Measurements from ENCODE around the gene TLR2. TPM values are rescaled to one million over a fixed set of nuclear protein-coding genes. Genes with fewer than 3 reads are reported as not detected.

The TLR2 gene
- total RNA-seq, 1 experiment from 2014 or later, result 7.1 TPM

DNA sequence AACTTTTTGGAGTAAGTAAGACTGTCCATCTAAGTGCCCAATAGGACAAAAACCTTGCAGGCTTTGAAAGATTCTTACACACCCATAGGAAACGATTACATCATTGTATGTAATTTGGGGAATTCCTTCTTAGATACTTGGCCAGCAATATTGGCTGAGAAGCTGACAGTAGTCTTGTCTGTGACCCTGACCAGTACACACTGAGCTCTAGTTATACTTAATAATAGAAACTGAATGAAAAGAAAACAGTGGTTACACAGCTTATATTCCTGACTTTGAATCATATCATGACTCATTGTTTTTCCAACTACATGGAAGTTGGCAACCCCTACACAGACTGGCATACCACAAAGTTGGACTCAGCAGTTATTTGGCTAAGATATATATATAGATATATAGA, 7.1 kb upstream of the TLR2 start:
- intact Hi-C loops (cut with micrococcal nuclease), result loop anchor here (1.0 kb wide), 1 partner anchor 73 kb away; no protein-coding TSS in a partner anchor
- ChIA-PET CTCF (interaction anchor here (0.6 to 1.3 kb wide), 2 partner anchors 34 to 83 kb away, joined by 3 to 4 read pairs; no protein-coding TSS in a partner anchor), POLR2A (ENCODE audit: unreplicated experiment) (no interaction called here)
- Histone ChIP-seq H3K4me3 (ENCODE audit: low read length) (no peak overlapping the region), H3K27me3 (ENCODE audit: low read length) (no peaks in the 10 kb centered on the region), H3K79me2 (ENCODE audit: low read length) (no peaks in the 10 kb centered on the region), H3K9me3 (ENCODE audit: low read length) (0 out of 2 replicates have a peak, but pooled peaks cover 3% of the 10 kb centered on the region), H3F3A (ENCODE audit: low read length, unreplicated experiment) (no peaks in the 10 kb centered on the region), H3K27ac (ENCODE audit: low read length) (peak overlapping the region; percentile 87), H3K9ac (ENCODE audit: low read length) (peak overlapping the region; percentile 36), H3K9me2 (replicated peaks; ENCODE audit: low read length) (no peaks in the 10 kb centered on the region), H3K36me3 (ENCODE audit: low read depth, low read length) (no peaks in the 10 kb centered on the region), H3K4me1 (ENCODE audit: insufficient read depth, low read length) (peaks cover 20% of the 10 kb centered on the region), H2AFZ (ENCODE audit: low read length) (no peak overlapping the region), H4K20me1 (ENCODE audit: low read length) (no peaks in the 10 kb centered on the region), H3K4me2 (ENCODE audit: low read length) (peak overlapping the region; percentile 37)
- TF ChIP-seq EZH2 (IDR thresholded peaks at IDR 0.05; ENCODE audit: low read length, unreplicated experiment), result no peak
- TF ChIP-seq EZH2phosphoT487 (IDR thresholded peaks at IDR 0.05; ENCODE audit: borderline replicate concordance, low read length), result no peak
- TF ChIP-seq, protein P1, sequence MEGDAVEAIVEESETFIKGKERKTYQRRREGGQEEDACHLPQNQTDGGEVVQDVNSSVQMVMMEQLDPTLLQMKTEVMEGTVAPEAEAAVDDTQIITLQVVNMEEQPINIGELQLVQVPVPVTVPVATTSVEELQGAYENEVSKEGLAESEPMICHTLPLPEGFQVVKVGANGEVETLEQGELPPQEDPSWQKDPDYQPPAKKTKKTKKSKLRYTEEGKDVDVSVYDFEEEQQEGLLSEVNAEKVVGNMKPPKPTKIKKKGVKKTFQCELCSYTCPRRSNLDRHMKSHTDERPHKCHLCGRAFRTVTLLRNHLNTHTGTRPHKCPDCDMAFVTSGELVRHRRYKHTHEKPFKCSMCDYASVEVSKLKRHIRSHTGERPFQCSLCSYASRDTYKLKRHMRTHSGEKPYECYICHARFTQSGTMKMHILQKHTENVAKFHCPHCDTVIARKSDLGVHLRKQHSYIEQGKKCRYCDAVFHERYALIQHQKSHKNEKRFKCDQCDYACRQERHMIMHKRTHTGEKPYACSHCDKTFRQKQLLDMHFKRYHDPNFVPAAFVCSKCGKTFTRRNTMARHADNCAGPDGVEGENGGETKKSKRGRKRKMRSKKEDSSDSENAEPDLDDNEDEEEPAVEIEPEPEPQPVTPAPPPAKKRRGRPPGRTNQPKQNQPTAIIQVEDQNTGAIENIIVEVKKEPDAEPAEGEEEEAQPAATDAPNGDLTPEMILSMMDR (conservative IDR thresholded peaks at IDR 0.05; ENCODE audit: low read depth, low read length), result no peak
- no TSS peak for BruUV-seq (replicated peaks)
- DNase-seq (peak; percentile 88), ATAC-seq (peak; percentile 97)

DNA sequence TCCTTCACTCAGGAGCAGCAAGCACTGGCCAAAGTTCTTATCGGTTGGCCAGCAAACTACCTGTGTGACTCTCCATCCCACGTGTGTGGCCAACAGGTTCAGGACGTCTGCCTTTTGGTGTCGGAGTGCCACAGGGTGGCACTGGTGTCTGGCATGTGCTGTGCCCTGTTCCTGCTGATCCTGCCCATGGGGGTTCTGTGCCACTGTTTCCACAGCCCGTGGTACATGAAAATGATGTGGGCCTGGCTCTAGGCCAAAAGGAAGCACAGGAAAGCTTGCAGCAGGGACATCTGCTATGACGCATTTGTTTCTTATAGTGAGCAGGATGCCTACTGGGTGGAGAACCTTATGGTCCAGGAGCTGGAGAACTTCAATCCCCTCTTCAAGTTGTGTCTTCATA, 4.6 kb upstream of the TLR2 start:
- CTCF ChIA-PET, result no interaction called here
- no peak overlapping the region for H3K4me3 ChIP-seq (ENCODE audit: low read length)
- ATAC-seq (no peak), DNase-seq (no peak)
- TF ChIP-seq EZH2phosphoT487 (IDR thresholded peaks at IDR 0.05; ENCODE audit: borderline replicate concordance, low read length), result no peak
- TF ChIP-seq, protein P1 (conservative IDR thresholded peaks at IDR 0.05; ENCODE audit: low read depth, low read length), result no peak
- no peak for TF ChIP-seq EZH2 (IDR thresholded peaks at IDR 0.05; ENCODE audit: low read length, unreplicated experiment)
- POLR2A ChIA-PET (ENCODE audit: unreplicated experiment), result interaction anchor here (0.7 kb wide), 1 partner anchor 463 kb away, joined by 3 read pairs; no protein-coding TSS in a partner anchor
- H3K79me2 ChIP-seq (ENCODE audit: low read length), result no peaks in the 10 kb centered on the region
- no peak overlapping the region for H3K9ac ChIP-seq (ENCODE audit: low read length)
- H3K36me3 ChIP-seq (ENCODE audit: low read depth, low read length), result no peaks in the 10 kb centered on the region
- H3K27ac ChIP-seq (ENCODE audit: low read length), result no peak overlapping the region
- H3K4me2 ChIP-seq (ENCODE audit: low read length), result no peak overlapping the region
- intact Hi-C loops (cut with micrococcal nuclease), result no loop called here
- no peaks in the 10 kb centered on the region for H3K27me3 ChIP-seq (ENCODE audit: low read length)
- peaks cover 20% of the 10 kb centered on the region for H3K4me1 ChIP-seq (ENCODE audit: insufficient read depth, low read length)
- no peaks in the 10 kb centered on the region for H3K9me2 ChIP-seq (replicated peaks; ENCODE audit: low read length)
- BruUV-seq (replicated peaks), result no TSS peak
- H4K20me1 ChIP-seq (ENCODE audit: low read length), result no peaks in the 10 kb centered on the region
- H2AFZ ChIP-seq (ENCODE audit: low read length), result no peak overlapping the region
- no peaks in the 10 kb centered on the region for H3F3A ChIP-seq (ENCODE audit: low read length, unreplicated experiment)
- H3K9me3 ChIP-seq (ENCODE audit: low read length), result 0 out of 2 replicates have a peak, but pooled peaks cover 3% of the 10 kb centered on the region

DNA sequence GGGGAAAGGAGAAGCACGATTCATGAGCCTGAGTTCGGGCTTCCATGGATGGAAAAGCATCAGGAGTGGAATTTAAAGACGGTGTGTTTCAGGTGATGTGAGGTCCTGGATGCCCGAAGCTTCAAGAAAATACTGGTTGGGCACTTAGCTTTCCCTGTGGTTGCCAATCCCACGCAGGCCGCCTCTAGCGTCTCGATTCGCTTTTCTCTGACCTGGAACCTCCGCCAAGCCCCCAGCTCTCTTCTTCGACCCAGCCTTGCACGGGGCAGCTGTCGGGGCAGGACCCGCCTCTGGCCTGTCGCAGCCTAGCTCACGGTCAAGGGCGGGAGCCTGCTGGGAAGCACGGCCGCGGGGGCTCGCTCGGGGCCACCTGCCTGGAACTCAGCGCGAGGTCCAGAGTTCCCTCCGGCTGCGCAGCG, 308 bp upstream of the TLR2 start:
- intact Hi-C loops (cut with micrococcal nuclease), result no loop called here
- Histone ChIP-seq H3K9ac (ENCODE audit: low read length) (peak overlapping the region; percentile 41; the same call in 1 of the 2 replicates), H3F3A (ENCODE audit: low read length, unreplicated experiment) (no peaks in the 10 kb centered on the region), H3K4me1 (ENCODE audit: insufficient read depth, low read length) (no peaks in the 10 kb centered on the region), H3K9me2 (replicated peaks; ENCODE audit: low read length) (no peaks in the 10 kb centered on the region), H3K4me3 (ENCODE audit: low read length) (peak overlapping the region; percentile 79), H3K9me3 (ENCODE audit: low read length) (no peaks in the 10 kb centered on the region), H3K4me2 (ENCODE audit: low read length) (peak overlapping the region; percentile 92), H2AFZ (ENCODE audit: low read length) (peak overlapping the region; percentile 83), H3K27me3 (ENCODE audit: low read length) (no peaks in the 10 kb centered on the region), H3K79me2 (ENCODE audit: low read length) (no peaks in the 10 kb centered on the region), H4K20me1 (ENCODE audit: low read length) (no peaks in the 10 kb centered on the region), H3K27ac (ENCODE audit: low read length) (no peak overlapping the region), H3K36me3 (ENCODE audit: low read depth, low read length) (peaks cover 11% of the 10 kb centered on the region; the same call in 1 of the 2 replicates)
- DNase-seq (no peak), ATAC-seq (peak; percentile 47)
- TF ChIP-seq, protein P1 (conservative IDR thresholded peaks at IDR 0.05; ENCODE audit: low read depth, low read length), result no peak
- TF ChIP-seq EZH2phosphoT487 (IDR thresholded peaks at IDR 0.05; ENCODE audit: borderline replicate concordance, low read length) (no peak), EZH2 (IDR thresholded peaks at IDR 0.05; ENCODE audit: low read length, unreplicated experiment) (no peak)
- POLR2A ChIA-PET (ENCODE audit: unreplicated experiment), result no interaction called here
- no TSS peak for BruUV-seq (replicated peaks)
- CTCF ChIA-PET, result interaction anchor here (0.5 kb wide), 1 partner anchor 102 kb away, joined by 8 read pairs; no protein-coding TSS in a partner anchor
